GM10266 (cell line): ENCODE results near the gene TCF7L2.

Experiments used
- DNase-seq: peaks from one replicate; pipeline ENCODE4 v3.0.0; 2012; ENCODE audit errors: extremely low spot score
- TF ChIP-seq, protein P1 (sequence below): IDR thresholded peaks from 2 replicates; pipeline ENCODE4 v1.5.1; 2012; ENCODE audit warnings: mild to moderate bottlenecking, low read depth; ENCODE audit not compliant: control insufficient read depth, insufficient read depth; ENCODE audit errors: missing control alignments

Gene TCF7L2

DNA sequence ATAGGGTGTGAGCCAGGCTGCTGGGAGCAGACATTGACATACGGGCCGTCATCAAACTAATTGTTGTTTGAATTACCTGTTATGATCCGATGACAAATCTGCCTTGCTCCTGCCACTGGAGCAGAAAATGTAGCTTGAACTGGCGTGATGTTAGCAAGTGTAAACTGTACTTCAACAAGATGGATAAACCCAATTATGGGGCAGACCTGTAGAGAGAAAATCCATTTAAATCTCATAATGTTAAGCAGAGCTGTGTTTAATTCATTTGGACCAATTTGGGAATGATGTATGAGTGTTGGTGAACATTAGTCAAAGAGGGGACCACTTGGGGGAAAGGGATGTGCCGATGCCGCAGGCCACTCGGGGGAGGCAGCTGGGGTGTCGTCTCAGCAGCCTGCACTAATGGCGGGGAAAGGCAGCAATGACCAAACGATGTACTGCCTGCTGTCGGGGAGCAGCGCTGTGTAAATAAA is 27.4 kb downstream of the TCF7L2 start:
- TF ChIP-seq, protein P1, sequence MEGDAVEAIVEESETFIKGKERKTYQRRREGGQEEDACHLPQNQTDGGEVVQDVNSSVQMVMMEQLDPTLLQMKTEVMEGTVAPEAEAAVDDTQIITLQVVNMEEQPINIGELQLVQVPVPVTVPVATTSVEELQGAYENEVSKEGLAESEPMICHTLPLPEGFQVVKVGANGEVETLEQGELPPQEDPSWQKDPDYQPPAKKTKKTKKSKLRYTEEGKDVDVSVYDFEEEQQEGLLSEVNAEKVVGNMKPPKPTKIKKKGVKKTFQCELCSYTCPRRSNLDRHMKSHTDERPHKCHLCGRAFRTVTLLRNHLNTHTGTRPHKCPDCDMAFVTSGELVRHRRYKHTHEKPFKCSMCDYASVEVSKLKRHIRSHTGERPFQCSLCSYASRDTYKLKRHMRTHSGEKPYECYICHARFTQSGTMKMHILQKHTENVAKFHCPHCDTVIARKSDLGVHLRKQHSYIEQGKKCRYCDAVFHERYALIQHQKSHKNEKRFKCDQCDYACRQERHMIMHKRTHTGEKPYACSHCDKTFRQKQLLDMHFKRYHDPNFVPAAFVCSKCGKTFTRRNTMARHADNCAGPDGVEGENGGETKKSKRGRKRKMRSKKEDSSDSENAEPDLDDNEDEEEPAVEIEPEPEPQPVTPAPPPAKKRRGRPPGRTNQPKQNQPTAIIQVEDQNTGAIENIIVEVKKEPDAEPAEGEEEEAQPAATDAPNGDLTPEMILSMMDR, result no peak
- DNase-seq, result no peak

DNA sequence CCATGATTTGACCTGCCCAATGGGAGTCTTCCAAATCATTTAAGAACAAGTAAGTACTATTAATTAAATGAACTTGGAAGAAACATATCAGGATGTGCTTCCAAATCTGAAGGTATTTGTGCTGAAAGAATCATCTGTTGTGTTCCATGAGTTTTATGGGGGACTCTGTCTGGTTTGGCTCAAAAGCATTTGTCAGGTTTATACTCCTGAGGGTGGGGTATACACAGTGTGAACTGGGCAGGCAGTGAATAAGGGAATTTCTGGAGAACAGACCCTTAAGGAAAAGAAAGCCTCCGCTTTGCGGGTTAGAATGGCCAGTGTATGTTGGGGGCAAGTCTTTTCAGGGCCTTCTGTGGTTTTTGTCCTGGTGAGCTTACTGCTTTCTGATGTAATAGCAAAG is 29.9 kb downstream of the TCF7L2 start:
- DNase-seq, result no peak
- TF ChIP-seq, protein P1, result no peak

DNA sequence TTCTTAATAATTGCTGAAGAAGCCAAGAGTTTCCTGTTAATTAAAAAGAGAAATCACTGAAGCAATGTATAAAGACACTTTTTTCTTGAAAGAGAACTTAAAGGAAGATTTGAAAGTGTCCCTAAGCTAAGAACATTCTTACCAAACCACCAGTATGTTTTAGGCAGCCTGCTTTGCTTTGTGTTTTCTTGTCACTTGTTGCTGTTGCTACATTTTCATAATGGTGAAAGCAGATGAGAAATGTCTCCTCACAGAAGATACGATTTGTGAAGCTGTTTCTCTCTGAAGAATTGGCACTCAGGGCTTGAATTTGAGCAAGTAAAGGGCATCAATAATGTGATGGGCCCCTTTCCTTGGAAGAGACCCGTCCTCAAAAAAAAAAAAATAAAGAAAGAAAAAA is 30.9 kb downstream of the TCF7L2 start:
- no peak for DNase-seq

DNA sequence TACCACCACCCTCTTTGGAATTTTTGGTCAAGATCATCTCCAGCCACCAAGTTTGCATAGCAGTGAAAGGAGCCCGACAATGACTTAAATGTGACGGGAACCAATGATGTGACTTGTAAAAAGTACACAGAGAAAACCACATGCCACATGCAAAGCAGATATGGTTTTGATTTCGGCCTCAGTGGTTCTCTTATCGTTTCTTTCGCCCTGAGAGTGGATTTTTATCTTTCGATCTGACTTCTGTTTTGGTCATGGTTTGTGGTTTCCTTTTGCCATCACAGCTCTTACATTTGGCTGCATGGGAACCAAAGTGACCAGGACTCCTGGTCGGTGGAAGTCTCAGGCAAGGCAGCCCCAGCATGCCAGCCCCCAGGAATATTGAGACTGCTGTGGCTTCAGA is 31.5 kb downstream of the TCF7L2 start:
- TF ChIP-seq, protein P1, result no peak
- peak; percentile 62 for DNase-seq

More for the DNA sequence above, 30.9 kb downstream of the TCF7L2 start:
- TF ChIP-seq, protein P1, result no peak

DNA sequence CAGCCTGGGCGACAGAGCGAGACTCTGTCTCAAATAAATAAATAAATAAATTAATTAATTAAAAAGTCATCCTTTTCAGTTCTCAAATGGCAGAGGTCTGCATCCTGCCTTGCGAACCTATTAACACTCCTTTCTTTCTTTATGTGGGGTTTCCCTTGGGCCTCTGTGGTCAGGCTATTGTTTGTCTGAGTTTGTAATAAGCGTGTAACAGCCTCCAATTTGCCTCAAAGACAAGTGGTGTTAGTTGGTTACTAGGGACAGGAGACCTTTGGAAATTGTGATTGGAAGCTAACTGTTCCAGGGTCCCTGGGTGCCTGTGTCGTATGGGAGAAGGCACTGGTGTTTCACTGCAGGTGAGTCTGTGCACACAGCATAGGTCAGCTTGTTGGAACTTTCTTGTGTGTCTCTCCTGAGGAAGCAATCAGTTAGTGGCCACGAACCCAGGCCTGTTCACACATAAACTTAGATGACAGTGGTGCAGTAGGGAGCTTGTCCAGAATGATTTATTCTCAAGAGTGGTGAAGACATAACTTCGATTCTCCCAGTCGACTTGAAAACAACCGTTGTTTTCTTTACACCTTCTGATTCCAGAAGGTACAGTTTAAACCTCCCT is 33.5 kb downstream of the TCF7L2 start:
- no peak for DNase-seq
- TF ChIP-seq, protein P1, result no peak

DNA sequence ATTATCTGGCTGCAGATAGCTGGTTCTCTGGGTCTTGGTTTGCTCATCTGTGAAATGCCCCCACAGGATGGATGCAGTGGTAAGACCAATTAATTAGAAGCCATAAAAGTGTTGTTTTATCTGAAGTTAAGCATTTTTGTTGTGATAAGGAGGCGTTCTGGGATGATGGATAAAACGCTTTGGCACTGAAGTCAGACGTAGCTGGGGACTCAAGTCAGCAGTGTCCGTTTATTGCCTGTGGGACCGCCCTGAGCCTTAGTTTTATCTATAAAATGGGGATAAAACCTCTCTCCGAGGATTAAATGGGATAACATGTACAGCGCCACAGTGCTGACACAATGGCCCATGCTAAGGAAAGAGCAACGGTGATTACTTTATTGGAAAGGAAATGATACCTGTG is 34.7 kb downstream of the TCF7L2 start:
- DNase-seq, result no peak
- TF ChIP-seq, protein P1, result no peak

DNA sequence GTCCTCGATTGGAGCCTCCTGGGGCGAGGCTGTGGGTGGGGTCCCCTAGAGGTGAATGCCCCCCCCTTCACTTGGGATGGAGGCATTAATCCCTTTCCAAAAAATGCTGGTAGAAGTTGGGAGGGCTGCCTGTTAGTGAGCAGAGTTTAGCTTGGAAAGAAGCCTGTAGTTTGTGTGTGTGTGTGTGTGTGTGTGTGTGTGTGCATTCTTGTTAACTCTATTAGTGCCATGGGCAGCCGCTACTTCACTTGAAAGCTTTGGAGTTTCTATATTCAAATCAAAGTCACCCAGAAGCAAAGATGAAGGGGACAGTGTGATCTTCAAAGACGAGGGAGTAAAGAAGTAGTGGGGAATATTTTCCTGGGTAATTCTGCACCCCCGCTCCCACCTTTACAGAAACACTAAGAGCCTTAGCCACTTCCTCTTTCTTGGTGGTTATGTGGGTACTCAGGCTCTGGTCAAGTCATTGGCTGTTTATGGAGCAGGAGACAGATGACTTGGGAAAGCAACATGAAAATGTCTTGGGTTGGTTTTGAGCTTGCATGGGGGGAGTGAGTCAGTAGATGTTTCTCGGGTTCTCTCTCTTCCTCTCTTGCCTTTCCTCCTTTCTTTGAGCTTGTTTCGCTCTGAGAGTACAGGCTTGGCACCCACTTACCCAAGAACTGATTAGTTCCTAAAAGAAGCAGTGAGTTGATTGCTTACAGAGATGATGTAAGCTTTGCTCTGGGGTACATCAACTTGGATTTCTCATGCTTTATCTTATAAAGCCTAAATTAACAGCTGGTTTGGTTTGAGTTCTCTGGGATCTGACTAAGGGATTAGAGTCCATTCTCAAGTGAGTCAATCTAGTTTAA is 35.9 kb downstream of the TCF7L2 start:
- no peak for DNase-seq
- TF ChIP-seq, protein P1, result no peak
